Omental fat pad (tissue), 3 donors: ENCODE measurements around the gene MTCL3.

Experiments used
- ATAC-seq: fragments of 150-250 bp; one replicate; pipeline ENCODE4 v1.9.1; 2016; ENCODE audit warnings: mild to moderate bottlenecking, moderate library complexity; ENCODE audit not compliant: low FRiP score
- DNase-seq: peaks from one replicate; pipeline ENCODE4 v3.0.0-alpha.2; 2019; ENCODE audit warnings: low spot score
- CTCF ChIP-seq, 3 donors: fragments of 450-650 bp; IDR thresholded peaks; one replicate each; pipeline ENCODE4 v1.5.1; 2016 to 2017; ENCODE audit warnings: antibody characterized with exemption in 3 of 3, mild to moderate bottlenecking in 3 of 3, moderate library complexity in 2 of 3

The MTCL3 gene

GRCh38 chr6:127522714-127523113 lies 3.6 kb upstream of the MTCL3 start:
- no peak for TF ChIP-seq CTCF (IDR thresholded peaks at IDR 0.05)
- ATAC-seq (no peak), DNase-seq (no peak)

- DNase-seq (no peak), ATAC-seq (no peak)
- TF ChIP-seq CTCF (IDR thresholded peaks at IDR 0.05): no peak
Observed at GRCh38 chr6:127520066-127520465, 931 bp upstream of the MTCL3 start.

GRCh38 chr6:127519469-127519785 lies 292 bp upstream of the MTCL3 start:
- no peak for TF ChIP-seq CTCF (IDR thresholded peaks at IDR 0.05)
- DNase-seq (no peak), ATAC-seq (no peak)

- no peak for TF ChIP-seq CTCF (IDR thresholded peaks at IDR 0.05)
- no peak for ATAC-seq
- DNase-seq: no peak
Observed at GRCh38 chr6:127518191-127518709, 885 bp downstream of the MTCL3 start.

- ATAC-seq: no peak
- DNase-seq: no peak
- TF ChIP-seq CTCF (IDR thresholded peaks at IDR 0.05): no peak
Observed at GRCh38 chr6:127517693-127518092, 1.4 kb downstream of the MTCL3 start.

- TF ChIP-seq CTCF (IDR thresholded peaks at IDR 0.05): no peak
- no peak for DNase-seq
- no peak for ATAC-seq
Observed at GRCh38 chr6:127516662-127517273, 2.4 kb downstream of the MTCL3 start.
